Adrenal gland (tissue), 12 donors: Measurements from ENCODE around the gene PMAIP1. TPM values are rescaled to one million over a fixed set of nuclear protein-coding genes. Genes with fewer than 3 reads are reported as not detected.

Source experiments
- DNase-seq, 7 donors: peaks; one replicate each; pipeline ENCODE4 v3.0.0-alpha.2; 2019 to 2020
- H3K27ac ChIP-seq, 5 donors: fragments of 200-600 bp; sonication (generic) in 4 of 5; 1 replicate in 3 of 5; 2 replicates in 2 of 5; pipeline versions ENCODE4 v1.5.1 to v1.8.0; 2016 to 2020; ENCODE audit warnings: mild to moderate bottlenecking in 1 of 5
- H3K27me3 ChIP-seq: fragments of 200-600 bp; 2 replicates; pipeline ENCODE4 v1.8.0; 2021
- H3K36me3 ChIP-seq, 2 donors: fragments of 200-600 bp; replicated peaks in 1 of 2; 1 replicate in 1 of 2; 2 replicates in 1 of 2; pipeline versions ENCODE4 v1.5.1 to v1.8.0; 2018 to 2022
- H3K4me1 ChIP-seq, 2 donors: fragments of 200-600 bp; replicated peaks in 1 of 2; 1 replicate in 1 of 2; 2 replicates in 1 of 2; pipeline versions ENCODE4 v1.5.1 to v1.8.0; 2018 to 2021
- H3K4me3 ChIP-seq, 4 donors: fragments of 200-600 bp; sonication (generic) in 3 of 4; one replicate each; pipeline ENCODE4 v1.5.1; 2016 to 2018
- H3K9me3 ChIP-seq, 3 donors: fragments of 200-600 bp; sonication (generic) in 1 of 3; replicated peaks in 1 of 3; 1 replicate in 2 of 3; 2 replicates in 1 of 3; pipeline versions ENCODE4 v1.5.1 to v1.8.0; 2016 to 2021
- CTCF ChIP-seq, 6 experiments: fragments of 450-650 bp in 4 of 6; fragments of 200-600 bp in 2 of 6; sonication (generic) in 1 of 6; IDR thresholded peaks; 1 replicate in 5 of 6; 2 replicates in 1 of 6; pipeline versions ENCODE4 v1.5.1 to v1.8.0; 2016 to 2021; ENCODE audit warnings: antibody characterized with exemption in 6 of 6, mild to moderate bottlenecking in 2 of 6, moderate library complexity in 1 of 6
- POLR2A ChIP-seq, 2 donors: fragments of 450-650 bp; IDR thresholded peaks; one replicate each; pipeline ENCODE4 v1.6.1; 2017; ENCODE audit warnings: antibody characterized with exemption in 2 of 2, mild to moderate bottlenecking in 2 of 2, moderate library complexity in 1 of 2
- WGBS, 4 donors: extraction: QIAGEN DNeasy Blood & Tissue Kit in 2 of 4; methylation state at CpG; one replicate each; pipeline versions ENCODE4 v1.1.5 to v1.1.7; 2013 to 2017; 5-methylcytosine and 5-hydroxymethylcytosine counted together
- intact Hi-C, 2 donors: fragments of 100-400 bp; cut with DNase I; formaldehyde crosslinking; loops; one replicate each; pipeline versions ENCODE4 v1.14.1 to v1.15.0; 2022 to 2023
- polyA plus RNA-seq, 3 donors: library from polyadenylated mRNA; stranded (reverse); fragments of 200-250 nt in 2 of 3; fragments of 350-450 nt in 1 of 3; fragmentation: Illumina TruSeq in 1 of 3; extraction: RNeasy Lipid Tissue Mini Kit (QIAGEN cat#74804) in 1 of 3; gene quantifications; one replicate each; pipeline ENCODE4 v1.2.3, GENCODE V29; 2013 to 2014
- total RNA-seq, 9 donors: library from RNA; depleted of rRNA in 4 of 9; stranded (reverse); fragments of >200 nt in 4 of 9; fragments of 120-200 nt in 1 of 9; fragmentation: NEBNext Ultra II Directional in 1 of 9; extraction: Animal tissue kit (Norgen Biotek cat#: 25700) in 1 of 9; gene quantifications; one replicate each; pipeline versions ENCODE4 v1.1.0 to v1.2.4, GENCODE V29; 2013 to 2023
- donor health status: healthy with polysubstance abuse.
- donor health status: Bipolar disorder and iron deficiency.
- donor health status: DM: yes; HTN: yes; CAD: no.
- donor health status: DM: no; HTN: no; CAD: no.
- donor health status: DM: no; HTN: no; CAD: no.
- donor health status: DM: yes; HTN: yes; CAD: no.

PMAIP1 gene
- total and polyA plus RNA-seq, 12 donors, result 0.13 to 12.0 (median 0.53) TPM; not detected in 2

GRCh38 chr18:59902131-59902992, 2.6 kb downstream of the PMAIP1 start:
- no peak for DNase-seq
- peaks cover 4% of the 10 kb centered on the region in 2 donors for H3K4me1 ChIP-seq
- WGBS, 4 donors, result 79 to 90% (median 83%) methylated on average over 8 of the region's 8 CpGs
- H3K4me3 ChIP-seq, result no peak overlapping the region
- H3K27ac ChIP-seq, result no peak overlapping the region
- H3K36me3 ChIP-seq, result no peaks in the 10 kb centered on the region
- H3K9me3 ChIP-seq, result no peaks in the 10 kb centered on the region
- no peak for TF ChIP-seq CTCF (IDR thresholded peaks at IDR 0.05)
- TF ChIP-seq POLR2A (IDR thresholded peaks at IDR 0.05), result no peak
- peaks cover 26% of the 10 kb centered on the region for H3K27me3 ChIP-seq
- intact Hi-C loops, result no loop called here

GRCh38 chr18:59902993-59903610, 3.3 kb downstream of the PMAIP1 start:
- DNase-seq, result no peak
- Histone ChIP-seq H3K4me3 (no peak overlapping the region), H3K9me3 (no peaks in the 10 kb centered on the region), H3K4me1 (peaks cover 4% of the 10 kb centered on the region in 2 donors), H3K27ac (no peak overlapping the region), H3K27me3 (peaks cover 32% of the 10 kb centered on the region), H3K36me3 (no peaks in the 10 kb centered on the region)
- WGBS, 4 donors, result 91 to 95% (median 93%) methylated on average over 8 of the region's 8 CpGs
- TF ChIP-seq POLR2A (IDR thresholded peaks at IDR 0.05) (no peak), CTCF (IDR thresholded peaks at IDR 0.05) (no peak)
- intact Hi-C loops, result no loop called here

- Histone ChIP-seq H3K4me3 (no peak overlapping the region), H3K27me3 (peaks cover 35% of the 10 kb centered on the region), H3K4me1 (peaks cover 4% of the 10 kb centered on the region in 2 donors), H3K27ac (peak overlapping the region in 1 of 5 donors; percentile 37), H3K36me3 (no peaks in the 10 kb centered on the region), H3K9me3 (no peaks in the 10 kb centered on the region)
- no peak for TF ChIP-seq CTCF (IDR thresholded peaks at IDR 0.05)
- 43 to 82% (median 64%) methylated on average over 1 of the region's 1 CpG for WGBS, 4 donors
- DNase-seq, result no peak
- intact Hi-C loops, result no loop called here
Measured at GRCh38 chr18:59904011-59904601, 4.3 kb downstream of the PMAIP1 start.

GRCh38 chr18:59905686-59906091, 5.9 kb downstream of the PMAIP1 start:
- no peak for DNase-seq
- no peaks in the 10 kb centered on the region for H3K9me3 ChIP-seq
- H3K27ac ChIP-seq, result no peak overlapping the region
- 53 to 63% (median 59%) methylated on average over 4 of the region's 4 CpGs for WGBS, 4 donors
- H3K27me3 ChIP-seq, result peaks cover 35% of the 10 kb centered on the region
- no peak for TF ChIP-seq CTCF (IDR thresholded peaks at IDR 0.05)
- no peak for TF ChIP-seq POLR2A (IDR thresholded peaks at IDR 0.05)
- H3K4me3 ChIP-seq, result no peak overlapping the region
- intact Hi-C loops, result no loop called here
- H3K36me3 ChIP-seq, result no peaks in the 10 kb centered on the region
- peaks cover 0 to 4% of the 10 kb centered on the region in 2 donors for H3K4me1 ChIP-seq
